ENCODE data around the gene SHBG.

- no peak for TF ChIP-seq CTCF (IDR thresholded peaks at IDR 0.05; ENCODE audit: low read depth, low read length)
- no peak for TF ChIP-seq POLR2A (IDR thresholded peaks at IDR 0.05; ENCODE audit: extremely low read depth, insufficient read length)
Measured at GRCh38 chr17:7626956-7627249, 3.0 kb upstream of the SHBG start.
